Heart left ventricle (tissue), 16 donors: Measurements from ENCODE around the gene IRX4. TPM values are rescaled to one million over a fixed set of nuclear protein-coding genes. Genes with fewer than 3 reads are reported as not detected.

Experiments
- ATAC-seq, 4 donors: fragments of 200-7000 bp; cut with Tn5 transposase; one replicate each; pipeline ENCODE4 v1.9.1; 2020 to 2022; ENCODE audit warnings: moderate library complexity in 4 of 4, mild to moderate bottlenecking in 3 of 4, moderate number of reproducible peaks in 1 of 4
- DNase-seq, 5 donors: peaks; one replicate each; pipeline ENCODE4 v3.0.0-alpha.2; 2020
- H3K27ac ChIP-seq, 12 donors: fragments of 200-600 bp; sonication (generic) in 4 of 12; one replicate each; pipeline versions ENCODE4 v1.5.0 to v1.8.0; 2016 to 2022; ENCODE audit warnings: mild to moderate bottlenecking in 2 of 12
- H3K27me3 ChIP-seq, 9 donors: fragments of 200-600 bp; sonication (generic) in 2 of 9; one replicate each; pipeline versions ENCODE4 v1.5.1 to v1.8.0; 2016 to 2022; ENCODE audit warnings: mild to moderate bottlenecking in 3 of 9
- H3K36me3 ChIP-seq, 9 donors: fragments of 200-600 bp; sonication (generic) in 2 of 9; one replicate each; pipeline versions ENCODE4 v1.5.0 to v1.8.0; 2018 to 2022; ENCODE audit warnings: mild to moderate bottlenecking in 2 of 9
- H3K4me1 ChIP-seq, 12 donors: fragments of 200-600 bp; sonication (generic) in 4 of 12; one replicate each; pipeline versions ENCODE4 v1.5.0 to v1.8.0; 2016 to 2022; ENCODE audit warnings: mild to moderate bottlenecking in 3 of 12
- H3K4me3 ChIP-seq, 12 donors: fragments of 200-600 bp; sonication (generic) in 4 of 12; one replicate each; pipeline versions ENCODE4 v1.5.0 to v1.8.0; 2017 to 2022; ENCODE audit warnings: mild to moderate bottlenecking in 9 of 12, moderate library complexity in 4 of 12
- H3K9me3 ChIP-seq, 12 donors: fragments of 200-600 bp; sonication (generic) in 4 of 12; one replicate each; pipeline versions ENCODE4 v1.5.0 to v1.8.0; 2016 to 2022; ENCODE audit warnings: mild to moderate bottlenecking in 1 of 12
- CTCF ChIP-seq, 12 donors: fragments of 200-600 bp; sonication (generic) in 4 of 12; IDR thresholded peaks; one replicate each; pipeline versions ENCODE4 v1.5.0 to v1.8.0; 2018 to 2022; ENCODE audit warnings: antibody characterized with exemption in 12 of 12, mild to moderate bottlenecking in 5 of 12
- POLR2A ChIP-seq, 2 donors: fragments of 450-650 bp; IDR thresholded peaks; one replicate each; pipeline ENCODE4 v1.6.1; 2017; ENCODE audit warnings: antibody characterized with exemption in 2 of 2, mild to moderate bottlenecking in 2 of 2, moderate library complexity in 2 of 2
- whole genome bisulfite sequencing, 4 donors: extraction: QIAGEN DNeasy Blood & Tissue Kit in 2 of 4; methylation state at CpG; one replicate each; pipeline versions ENCODE4 v1.1.5 to v1.1.7; 2013 to 2018; 5-methylcytosine and 5-hydroxymethylcytosine counted together
- intact Hi-C, 10 donors: fragments of 100-400 bp; cut with DNase I; formaldehyde crosslinking; loops; one replicate each; pipeline versions ENCODE4 v1.11.1 to v1.14.2; 2022
- long read RNA-seq, 3 donors: library from polyadenylated mRNA; unstranded; transcript quantifications; one replicate each; pipeline ENCODE4 v2.0.0, GENCODE V29; 2020 to 2021
- polyA plus RNA-seq, 2 donors: library from polyadenylated mRNA; stranded (reverse); fragments of 200-250 nt; gene quantifications; one replicate each; pipeline ENCODE4 v1.2.3, GENCODE V29; 2013
- total RNA-seq, 9 donors: library from RNA; depleted of rRNA in 2 of 9; stranded (reverse); fragments of >200 nt in 2 of 9; fragmentation: NEBNext Ultra II Directional in 3 of 9; extraction: Animal tissue kit (Norgen Biotek cat#: 25700) in 3 of 9; gene quantifications; one replicate each; pipeline versions ENCODE4 v1.1.0 to v1.2.4, GENCODE V29; 2016 to 2023
- donor health status: ischemic (EF 13 %, LVEDD 7.1; RV severe dilation, severe dysfunction).
- donor health status: healthy with polysubstance abuse.
- donor health status: DM: no; HTN: yes; CAD: no.
- donor health status: DM: no; HTN: no; CAD: no.
- donor health status: ischemic (EF 25% LVEDD 6.9; RV normal size, moderate dysfunction).
- donor health status: ischemic (EF 25% LVEDD 5.7; RV mildly dilated, moderate dysfunction).
- donor health status: healthy.
- donor health status: DM: yes; HTN: yes; CAD: no.
- donor health status: ischemic (EF 35%, LVEDD 5.7; RV mildly dilated, moderate dysfunction).
- donor health status: nonischemic (EF 11% LVEDD 7.7; RV severe dilation, severe dysfunction).
- donor health status: DM: yes; HTN: yes; CAD: no.
- donor health status: PGD.
- donor health status: ischemic (EF 29% LVEDD 5.4; RV normal size, mild dysfunction).
- donor health status: nonischemic (EF 23%, LVEDD 6.1; RV moderate dilation, normal function).

The IRX4 gene
- total RNA-seq = 10 to 100 TPM in 8 of 9 donors, 1 to 10 TPM in 1; 8.6 to 32.3 (median 17.4) TPM
- 10 to 100 TPM in 1 of 2 donors, 1 to 10 TPM in 1; 9.7 to 13.1 TPM for polyA plus RNA-seq
- long read RNA-seq, donor 1, transcript IRX4-207 (7 exons, 2,403 nt) = major isoform, 19 of 118 reads
- long read RNA-seq, donor 1, transcript IRX4-201 (5 exons, 2,221 nt) = minor isoform, 7 of 118 reads
- long read RNA-seq, donor 1, transcript IRX4-206 (6 exons, 2,391 nt) = minor isoform, 16 of 118 reads
- long read RNA-seq, donor 1, transcript IRX4-202 (6 exons, 2,538 nt) = major isoform, 19 of 118 reads
- long read RNA-seq, donor 1, partial matches to known transcripts = 16 of 118 reads
- long read RNA-seq, donor 1, other reads (novel, unspliced or antisense) = 34 of 118 reads
- long read RNA-seq, donor 2, transcript IRX4-202 (6 exons, 2,538 nt) = minor isoform, 6 of 52 reads
- long read RNA-seq, donor 2, transcript IRX4-207 (7 exons, 2,403 nt) = minor isoform, 8 of 52 reads
- long read RNA-seq, donor 2, transcript IRX4-206 (6 exons, 2,391 nt) = major isoform, 9 of 52 reads
- long read RNA-seq, donor 2, partial matches to known transcripts = 13 of 52 reads
- long read RNA-seq, donor 2, other reads (novel, unspliced or antisense) = 10 of 52 reads
- long read RNA-seq, donor 3, transcript IRX4-206 (6 exons, 2,391 nt) = minor isoform, 9 of 95 reads
- long read RNA-seq, donor 3, transcript IRX4-201 (5 exons, 2,221 nt) = minor isoform, 5 of 95 reads
- long read RNA-seq, donor 3, transcript IRX4-202 (6 exons, 2,538 nt) = major isoform, 23 of 95 reads
- long read RNA-seq, donor 3, transcript IRX4-207 (7 exons, 2,403 nt) = minor isoform, 15 of 95 reads
- long read RNA-seq, donor 3, partial matches to known transcripts = 8 of 95 reads
- long read RNA-seq, donor 3, other reads (novel, unspliced or antisense) = 31 of 95 reads

DNA sequence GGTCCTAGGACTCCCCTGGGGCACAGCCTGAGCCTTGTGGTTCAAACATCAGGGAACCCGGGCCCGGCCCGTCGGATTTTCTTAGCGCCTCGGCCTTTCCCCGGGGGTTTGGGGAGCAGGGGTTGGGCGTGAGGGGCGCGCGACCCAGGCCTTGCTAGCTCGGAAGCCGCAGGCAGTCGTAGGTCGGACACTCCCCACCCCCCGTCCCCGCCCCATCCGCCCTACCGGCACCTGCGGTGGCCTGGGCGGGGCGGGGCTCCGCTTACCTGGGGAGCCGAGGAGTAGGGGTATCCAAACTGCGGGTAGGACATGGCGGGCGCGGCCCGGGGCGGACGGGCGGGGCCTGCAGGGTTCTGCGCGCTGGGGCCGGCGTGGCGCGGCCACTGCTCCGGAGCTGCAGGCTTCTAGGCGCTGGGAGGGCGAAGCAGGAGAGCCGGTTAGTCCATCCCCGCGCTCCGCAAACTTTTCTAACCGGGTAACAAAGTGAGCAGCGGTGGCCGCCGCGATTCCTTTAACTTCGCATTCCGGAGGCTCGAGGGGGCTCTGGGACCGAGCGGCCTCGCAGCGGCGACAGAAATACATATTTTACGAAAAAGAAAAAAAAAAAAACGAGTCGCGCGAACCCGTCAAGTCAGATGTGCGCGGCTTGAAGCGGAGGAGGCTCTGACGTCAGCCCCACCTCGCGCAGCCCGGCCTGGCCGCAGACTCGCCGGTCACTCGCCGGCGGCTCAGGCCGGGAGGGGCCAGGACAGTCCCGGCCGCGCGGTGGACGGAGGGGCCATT, at the start of gene IRX4:
TSS of gene IRX4 (minus strand) at position 589 of the 783 bp plus-strand sequence. CDS start at position 311, 278 bp downstream.
- Histone ChIP-seq H3K9me3 (no peaks in the 10 kb centered on the region), H3K36me3 (peaks cover 0 to 15% (median 0%) of the 10 kb centered on the region in 9 donors), H3K4me3 (peak within 1 kb of the TSS; percentile 13 to 61 (median 48)), H3K27me3 (peaks cover 36 to 95% (median 60%) of the 10 kb centered on the region in 9 donors), H3K4me1 (peaks cover 0 to 62% (median 17%) of the 10 kb centered on the region in 12 donors), H3K27ac (peak within 1 kb of the TSS in 11 of 12 donors; percentile 32 to 87 (median 71))
- intact Hi-C loops = loop anchor here in 4 of 10 donors (5.0 to 10.0 kb wide), 4 partner anchors 62 to 132 kb away; partner anchors contain the start of gene NDUFS6 (in 3 of the 4)
- TF ChIP-seq CTCF (IDR thresholded peaks at IDR 0.05) = no peak
- TF ChIP-seq POLR2A (IDR thresholded peaks at IDR 0.05) = no peak
- DNase-seq (peak in 2 of 5 donors; percentile 27 to 61), ATAC-seq (peak in 2 of 4 donors; percentile 44 to 62)
- WGBS, 4 donors = 3 to 6% (median 4%) methylated on average over 52 to 83 of the region's 83 CpGs

DNA sequence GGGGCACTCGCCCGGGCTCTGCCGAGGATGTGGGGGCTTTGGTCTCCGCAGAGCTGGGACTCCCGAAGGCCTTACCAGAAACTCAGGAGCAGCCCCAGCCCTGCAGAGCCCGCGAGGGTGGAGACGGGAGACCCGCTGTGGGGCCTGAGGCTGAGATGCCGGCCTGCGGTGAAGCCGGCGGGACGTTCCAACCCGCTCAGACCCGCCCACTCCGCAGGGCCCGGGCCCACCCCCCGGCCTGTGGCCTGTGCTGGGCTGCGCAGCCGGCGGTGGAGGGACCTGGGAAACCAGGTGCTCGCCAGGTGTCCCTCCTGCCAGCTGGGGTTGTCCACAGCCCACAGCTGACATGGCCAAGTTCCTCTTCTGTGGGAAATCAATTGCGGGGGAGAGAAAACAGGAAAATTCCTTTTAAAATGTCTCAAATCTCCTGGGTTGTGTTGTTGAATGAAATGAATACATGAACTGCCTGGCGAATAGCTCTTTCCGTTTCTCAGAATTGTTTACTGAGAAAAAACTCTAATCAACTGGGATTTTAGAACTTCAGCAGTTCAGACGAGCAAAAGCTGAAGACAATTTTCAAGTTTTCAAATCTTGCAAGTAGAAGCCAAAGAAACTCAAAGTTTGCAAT, 49.0 kb upstream of the IRX4 start:
- ATAC-seq = peak; percentile 78 to 87 (median 85)
- peaks cover 0 to 29% (median 0%) of the 10 kb centered on the region in 9 donors for H3K27me3 ChIP-seq
- peak overlapping the region in 11 of 12 donors; percentile 47 to 91 (median 82) for H3K27ac ChIP-seq
- H3K9me3 ChIP-seq = no peaks in the 10 kb centered on the region
- H3K4me3 ChIP-seq = peak overlapping the region; percentile 31 to 70 (median 58)
- peaks cover 0 to 5% (median 0%) of the 10 kb centered on the region in 9 donors for H3K36me3 ChIP-seq
- TF ChIP-seq CTCF (IDR thresholded peaks at IDR 0.05) = no peak
- peak in 1 of 2 donors; percentile 7 for TF ChIP-seq POLR2A (IDR thresholded peaks at IDR 0.05)
- 6 to 9% (median 7%) methylated on average over 22 to 27 of the region's 27 CpGs for WGBS, 4 donors
- H3K4me1 ChIP-seq = peaks cover 0 to 14% (median 0%) of the 10 kb centered on the region in 12 donors
- DNase-seq = peak in 4 of 5 donors; percentile 45 to 65 (median 48)
- intact Hi-C loops = loop anchor here in 1 of 10 donors (5.0 kb wide), 1 partner anchor 44 kb away; no protein-coding TSS in a partner anchor

DNA sequence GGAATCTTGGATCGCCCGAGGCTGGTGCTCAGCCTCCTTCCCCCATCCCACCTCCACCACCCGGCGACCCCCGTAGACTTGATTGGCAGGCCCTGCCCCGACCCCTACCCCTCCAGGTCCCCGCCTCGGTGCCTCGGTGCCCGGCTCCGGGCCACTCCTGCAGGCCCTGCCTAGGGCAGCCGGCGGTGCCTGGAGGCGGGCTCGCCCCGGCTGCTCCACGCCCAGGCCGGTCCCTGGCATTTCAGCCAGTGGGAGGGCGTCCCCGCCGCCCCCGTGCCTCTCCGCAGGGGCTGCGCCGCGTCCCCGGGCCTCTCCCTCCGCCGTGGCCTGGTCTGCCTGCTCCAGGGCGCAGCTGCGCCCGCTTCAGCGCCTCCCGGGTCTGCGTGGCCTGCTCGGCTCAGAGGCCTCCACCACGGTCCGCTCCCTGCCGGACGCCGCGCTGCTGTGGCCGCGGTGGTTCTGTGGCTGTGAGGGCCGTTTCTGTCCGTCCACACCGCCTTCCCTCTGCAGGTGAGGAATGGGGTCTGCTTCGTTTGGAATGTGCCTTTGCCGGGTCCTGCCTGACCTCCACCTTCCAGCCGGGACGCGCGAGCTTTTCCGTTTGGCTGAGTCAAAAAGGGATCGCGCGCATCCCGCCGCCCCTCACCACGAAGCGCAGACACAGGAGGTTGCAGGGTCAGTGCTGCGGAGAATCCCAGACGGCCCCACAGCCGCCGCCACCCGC, 48.3 kb upstream of the IRX4 start:
- 1% methylated on average over 39 to 66 of the region's 66 CpGs for WGBS, 4 donors
- H3K27me3 ChIP-seq = peaks cover 0 to 29% (median 0%) of the 10 kb centered on the region in 9 donors
- intact Hi-C loops = loop anchor here in 1 of 10 donors (5.0 kb wide), 1 partner anchor 44 kb away; no protein-coding TSS in a partner anchor
- H3K36me3 ChIP-seq = peaks cover 0 to 5% (median 0%) of the 10 kb centered on the region in 9 donors
- ATAC-seq (peak; percentile 63 to 87 (median 78)), DNase-seq (peak in 4 of 5 donors; percentile 25 to 76 (median 50))
- H3K4me3 ChIP-seq = peak overlapping the region; percentile 31 to 70 (median 58)
- H3K9me3 ChIP-seq = no peaks in the 10 kb centered on the region
- peaks cover 0 to 14% (median 0%) of the 10 kb centered on the region in 12 donors for H3K4me1 ChIP-seq
- TF ChIP-seq CTCF (IDR thresholded peaks at IDR 0.05) = no peak
- TF ChIP-seq POLR2A (IDR thresholded peaks at IDR 0.05) = no peak
- H3K27ac ChIP-seq = peak overlapping the region; percentile 46 to 91 (median 82)
